Ectodermal cell (in vitro differentiated cells): ENCODE results near the gene CFAP119.

Source experiments
- H3K27ac ChIP-seq: 2 replicates; pipeline ENCODE4 v1.7.0; 2013; ENCODE audit warnings: mild to moderate bottlenecking, low read depth, low read length; ENCODE audit not compliant: insufficient read depth, poor library complexity, severe bottlenecking
- H3K27me3 ChIP-seq: 2 replicates; pipeline ENCODE4 v1.7.0; 2013; ENCODE audit warnings: mild to moderate bottlenecking, low read length; ENCODE audit not compliant: insufficient read depth, control insufficient read depth, poor library complexity, severe bottlenecking
- H3K36me3 ChIP-seq: one replicate; pipeline ENCODE4 v1.7.0; 2013; ENCODE audit warnings: low read length; ENCODE audit not compliant: control insufficient read depth, insufficient read depth
- H3K4me1 ChIP-seq: one replicate; pipeline ENCODE4 v1.7.0; 2013; ENCODE audit warnings: low read length; ENCODE audit not compliant: control insufficient read depth, insufficient read depth
- H3K4me3 ChIP-seq: 2 replicates; pipeline ENCODE4 v1.7.0; 2013; ENCODE audit warnings: low read depth, low read length, control low read depth; ENCODE audit not compliant: insufficient read depth
- H3K9me3 ChIP-seq: 2 replicates; pipeline ENCODE4 v1.7.0; 2013; ENCODE audit warnings: mild to moderate bottlenecking, low read length, moderate library complexity; ENCODE audit not compliant: control insufficient read depth
- WGBS, 2 experiments: methylation state at CpG; one replicate each; pipeline ENCODE4 v1.1.7; 2013; ENCODE audit warnings: missing lambda C conversion rate in 2 of 2; 5-methylcytosine and 5-hydroxymethylcytosine counted together

The CFAP119 gene

DNA sequence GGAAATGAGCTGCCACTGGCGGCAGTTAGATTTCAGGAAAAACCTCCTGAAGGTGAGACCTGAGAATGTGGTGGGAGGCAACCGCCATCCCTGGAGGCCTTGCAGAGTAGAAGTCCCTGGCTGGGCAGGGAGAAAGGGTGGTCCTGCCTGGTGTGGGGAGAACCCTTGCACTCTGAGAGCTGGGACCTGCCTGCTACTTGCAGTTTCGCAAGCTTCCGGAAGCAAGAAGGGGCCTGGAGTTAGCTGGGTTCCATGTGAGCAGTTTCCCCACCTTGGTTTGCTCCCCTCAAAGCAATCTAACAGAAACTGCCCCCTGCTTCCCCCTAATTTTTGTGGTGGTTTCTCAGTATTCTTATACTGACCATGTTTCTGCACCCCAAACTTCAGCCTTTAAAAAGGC is 18.7 kb upstream of the CFAP119 start:
- Histone ChIP-seq H3K4me1 (peaks cover 8% of the 10 kb centered on the region), H3K27me3 (no peaks in the 10 kb centered on the region), H3K27ac (no peak overlapping the region), H3K9me3 (no peaks in the 10 kb centered on the region), H3K4me3 (no peak overlapping the region), H3K36me3 (peaks cover 21% of the 10 kb centered on the region)
- 94 to 98% methylated on average over 4 of the region's 4 CpGs for WGBS, 2 experiments

DNA sequence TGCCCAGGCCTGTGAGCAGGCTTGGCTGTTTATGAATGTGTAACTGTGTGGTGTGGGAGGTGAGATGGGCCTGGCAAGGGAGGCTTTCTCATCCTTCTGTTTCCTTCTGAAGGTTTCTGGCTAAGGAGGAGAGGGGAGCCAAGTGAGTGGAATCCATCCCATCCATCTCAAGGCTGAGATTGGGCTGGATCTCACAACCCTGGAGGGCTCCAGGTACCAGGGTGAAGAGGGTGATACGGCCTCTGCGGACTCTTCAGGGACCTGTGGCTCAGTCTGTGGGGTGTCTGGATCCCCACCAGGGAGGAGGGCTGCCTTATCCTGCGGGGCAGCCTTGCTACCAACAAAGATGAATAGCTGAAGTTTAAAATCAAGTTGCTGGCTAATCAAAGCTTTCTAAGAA is 18.2 kb upstream of the CFAP119 start:
- Histone ChIP-seq H3K9me3 (no peaks in the 10 kb centered on the region), H3K4me1 (peaks cover 5% of the 10 kb centered on the region), H3K27me3 (no peaks in the 10 kb centered on the region), H3K4me3 (no peak overlapping the region), H3K36me3 (peaks cover 21% of the 10 kb centered on the region), H3K27ac (no peak overlapping the region)
- WGBS, 2 experiments, result 92 to 97% methylated on average over 3 of the region's 3 CpGs

DNA sequence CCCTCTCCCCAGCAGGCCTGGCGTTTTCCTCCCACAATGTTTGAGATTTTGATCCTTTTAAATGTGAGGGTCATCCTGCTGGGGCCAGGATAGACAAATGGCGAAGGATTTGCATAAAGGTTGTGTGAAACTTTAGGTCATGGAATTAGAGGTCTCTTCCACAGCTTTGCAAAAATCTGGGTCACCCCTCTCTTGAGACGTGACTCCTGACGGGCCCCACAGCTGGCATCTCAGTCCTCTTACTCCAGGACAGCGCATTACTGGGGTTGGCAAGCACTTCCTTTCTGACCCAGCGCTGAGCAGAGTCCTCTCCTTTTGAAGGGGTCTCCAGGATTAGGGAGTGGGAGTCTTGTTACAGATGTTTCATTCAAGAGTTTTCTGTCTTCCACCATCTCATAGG is 17.7 kb upstream of the CFAP119 start:
- WGBS, 2 experiments, result 93 to 97% methylated on average over 6 of the region's 6 CpGs
- no peaks in the 10 kb centered on the region for H3K9me3 ChIP-seq
- peaks cover 21% of the 10 kb centered on the region for H3K36me3 ChIP-seq
- no peak overlapping the region for H3K4me3 ChIP-seq
- H3K27ac ChIP-seq, result no peak overlapping the region
- no peaks in the 10 kb centered on the region for H3K27me3 ChIP-seq
- H3K4me1 ChIP-seq, result peaks cover 5% of the 10 kb centered on the region

DNA sequence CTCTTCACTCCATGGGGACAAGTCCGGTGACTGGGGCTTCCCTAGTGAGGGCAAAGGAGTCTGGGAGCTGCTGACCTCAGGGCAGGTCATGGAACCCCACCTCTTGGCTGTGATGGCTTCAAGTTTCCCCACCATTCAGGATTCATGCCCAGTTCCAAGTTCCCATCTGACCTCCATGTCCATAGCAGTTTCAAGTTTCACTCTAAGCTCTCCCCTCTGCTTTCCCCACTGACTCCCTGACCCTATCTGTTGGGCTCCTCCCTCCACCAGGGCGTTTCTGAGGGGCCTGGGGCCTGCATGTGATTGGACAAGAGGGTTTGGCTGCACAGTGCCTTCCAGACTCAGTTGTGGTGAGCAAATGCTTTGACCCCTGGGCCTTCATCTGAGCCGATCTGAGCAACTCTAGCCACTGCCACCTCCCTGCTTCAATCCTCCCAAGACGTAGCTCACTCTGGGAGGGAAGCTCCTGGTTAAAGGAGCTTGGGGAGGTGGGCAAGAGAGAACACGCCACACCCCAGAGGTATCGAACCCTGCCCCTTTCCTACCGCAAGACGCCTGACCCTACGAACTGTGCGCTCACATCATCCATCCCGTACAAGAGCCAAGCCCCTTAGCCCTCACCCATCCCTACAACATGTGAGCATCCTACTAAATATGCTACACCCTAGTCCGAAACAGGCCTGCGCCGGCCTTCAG is 16.8 kb upstream of the CFAP119 start:
- H3K36me3 ChIP-seq, result peaks cover 26% of the 10 kb centered on the region
- no peaks in the 10 kb centered on the region for H3K9me3 ChIP-seq
- peaks cover 5% of the 10 kb centered on the region for H3K4me1 ChIP-seq
- H3K4me3 ChIP-seq, result no peak overlapping the region
- H3K27me3 ChIP-seq, result no peaks in the 10 kb centered on the region
- WGBS, 2 experiments, result 82 to 87% methylated on average over 14 of the region's 14 CpGs
- H3K27ac ChIP-seq, result no peak overlapping the region

DNA sequence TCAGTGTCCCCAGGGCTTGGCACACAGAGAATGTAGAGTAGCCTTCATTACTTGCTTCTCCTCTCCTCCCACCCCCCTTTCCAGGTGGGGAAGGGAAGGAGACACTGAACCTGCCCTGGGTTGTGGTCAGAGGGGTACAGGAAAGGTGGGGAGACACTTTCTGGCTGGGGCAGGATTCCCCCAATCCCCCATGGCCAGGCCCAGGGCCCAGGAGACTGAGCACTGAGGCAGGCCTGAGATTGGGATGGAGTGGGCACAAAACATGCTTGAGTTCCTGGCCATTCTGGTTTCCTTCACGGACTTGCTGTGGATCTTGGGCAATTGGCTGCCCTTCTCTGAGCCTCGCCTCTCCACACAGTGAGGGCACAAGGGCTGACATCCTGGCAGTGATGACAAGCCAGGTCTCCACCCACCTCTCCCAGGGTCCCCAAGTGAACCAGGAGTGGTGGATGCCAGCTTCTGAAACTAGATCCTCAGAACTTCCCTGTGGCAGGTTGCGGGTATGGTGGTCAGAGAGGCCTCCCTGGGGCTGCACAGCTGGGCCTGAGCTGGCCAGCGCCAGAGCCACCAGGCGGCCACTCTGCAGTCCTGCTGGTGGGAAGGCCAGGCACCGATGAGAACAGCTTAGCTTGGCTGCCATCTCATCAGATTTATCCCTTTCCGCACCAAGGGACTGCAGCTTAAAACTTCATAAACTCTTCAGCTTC is 15.9 kb upstream of the CFAP119 start:
- Histone ChIP-seq H3K36me3 (peaks cover 18% of the 10 kb centered on the region), H3K27me3 (no peaks in the 10 kb centered on the region), H3K4me1 (peaks cover 5% of the 10 kb centered on the region), H3K9me3 (no peaks in the 10 kb centered on the region), H3K27ac (peak overlapping the region; percentile 50), H3K4me3 (no peak overlapping the region)
- 89 to 91% methylated on average over 7 of the region's 7 CpGs for WGBS, 2 experiments

DNA sequence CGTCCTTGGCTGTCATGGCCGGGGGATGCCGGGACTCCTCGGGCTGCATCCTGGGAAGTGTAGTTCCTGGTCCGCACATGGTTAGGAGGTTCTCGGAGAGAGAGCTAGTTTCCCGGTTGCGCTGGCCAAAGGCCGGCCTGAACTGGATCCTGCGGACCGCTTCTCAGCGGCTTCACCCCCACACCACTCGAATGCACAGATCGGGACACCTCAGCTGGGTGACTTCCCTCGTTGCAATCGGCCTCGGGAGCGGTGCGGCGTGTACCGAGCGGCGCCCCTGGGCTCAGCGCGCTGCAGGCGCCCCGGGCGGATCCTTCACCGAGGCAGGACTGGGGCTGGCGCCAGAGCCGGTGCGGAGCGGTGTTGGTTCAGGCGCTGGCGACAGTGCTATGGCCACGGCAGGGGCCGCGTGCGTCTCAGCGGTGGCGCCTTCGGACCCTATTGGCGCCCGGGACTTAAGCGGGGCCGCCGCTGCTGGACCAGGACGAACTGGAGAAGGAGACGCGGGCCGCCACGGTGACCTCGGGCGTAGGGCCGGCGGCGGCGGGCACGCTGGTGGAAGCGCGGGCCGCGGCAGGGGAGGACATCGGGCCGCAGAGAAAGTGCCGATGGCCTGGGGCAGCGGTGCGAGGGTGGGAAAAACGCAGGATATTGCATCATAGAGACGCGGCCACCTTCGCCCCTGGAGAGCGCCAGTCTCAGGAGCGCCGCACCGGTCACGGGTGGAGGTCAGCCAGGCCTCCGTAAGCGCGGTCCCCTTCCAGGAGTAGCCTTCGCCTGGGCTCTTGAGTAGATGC is 13.7 kb upstream of the CFAP119 start:
- WGBS, 2 experiments, result 0% methylated on average over 81 of the region's 81 CpGs
- Histone ChIP-seq H3K27me3 (no peaks in the 10 kb centered on the region), H3K4me3 (peak overlapping the region; percentile 59), H3K9me3 (no peaks in the 10 kb centered on the region), H3K27ac (peak overlapping the region; percentile 88), H3K36me3 (peaks cover 19% of the 10 kb centered on the region), H3K4me1 (peaks cover 5% of the 10 kb centered on the region)

DNA sequence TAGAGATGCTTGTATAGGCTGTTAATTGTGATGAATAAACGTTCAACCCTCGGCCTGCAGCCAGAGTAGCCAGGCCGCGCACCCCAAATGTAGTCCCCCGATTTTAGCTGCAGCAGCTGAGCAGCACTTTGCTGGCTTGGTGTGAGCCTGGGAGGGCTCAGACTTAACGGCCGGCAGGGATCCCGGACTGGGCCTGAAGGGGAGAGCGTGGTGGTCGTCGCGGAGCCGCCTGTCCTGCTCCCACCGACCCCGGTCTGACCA is 13.2 kb upstream of the CFAP119 start:
- Histone ChIP-seq H3K9me3 (no peaks in the 10 kb centered on the region), H3K36me3 (peaks cover 20% of the 10 kb centered on the region), H3K27me3 (no peaks in the 10 kb centered on the region), H3K4me1 (peaks cover 5% of the 10 kb centered on the region), H3K4me3 (peak overlapping the region; percentile 59), H3K27ac (peak overlapping the region; percentile 88)
- WGBS, 2 experiments, result 25 to 26% methylated on average over 15 of the region's 15 CpGs

DNA sequence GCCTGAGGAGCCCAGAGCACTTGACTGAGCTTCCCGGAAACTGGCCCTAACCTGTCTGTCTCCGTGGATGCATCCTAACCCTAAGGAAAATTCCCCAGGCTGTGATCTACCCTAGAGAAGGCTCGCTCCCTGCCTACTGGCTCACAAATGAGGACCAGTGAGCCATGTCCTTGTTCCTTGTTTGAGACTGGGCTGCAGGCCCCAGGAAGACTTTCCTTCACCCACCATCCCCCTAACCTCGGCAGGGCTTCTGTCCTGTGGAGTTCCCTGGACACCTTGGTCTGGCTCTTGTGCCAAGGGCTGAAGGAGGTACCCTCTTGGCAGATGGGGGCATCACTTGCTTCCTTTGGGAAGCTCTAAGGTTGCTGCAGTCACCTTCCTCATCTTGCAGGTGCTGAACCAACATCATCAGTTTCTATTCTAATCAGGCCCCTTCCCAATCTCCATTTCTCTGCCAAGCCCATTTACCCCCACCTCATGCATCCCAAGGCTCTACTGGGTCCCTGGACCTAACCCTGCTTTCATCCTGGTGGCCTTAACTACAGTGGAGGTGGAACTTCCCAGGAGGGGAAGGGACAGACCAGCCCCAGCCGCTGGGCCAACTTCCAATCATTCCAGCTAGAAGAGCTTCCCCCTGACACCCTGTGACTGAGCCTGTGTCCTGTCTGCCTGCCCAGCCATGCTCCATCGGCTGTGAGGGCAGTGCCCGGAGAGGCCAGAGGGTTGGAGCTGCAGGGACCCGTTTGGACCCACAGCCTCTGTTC is 12.7 kb upstream of the CFAP119 start:
- Histone ChIP-seq H3K27me3 (no peaks in the 10 kb centered on the region), H3K4me3 (peak overlapping the region; percentile 59), H3K27ac (no peak overlapping the region), H3K4me1 (peaks cover 5% of the 10 kb centered on the region), H3K9me3 (no peaks in the 10 kb centered on the region), H3K36me3 (peaks cover 23% of the 10 kb centered on the region)
- 81 to 84% methylated on average over 8 of the region's 8 CpGs for WGBS, 2 experiments

DNA sequence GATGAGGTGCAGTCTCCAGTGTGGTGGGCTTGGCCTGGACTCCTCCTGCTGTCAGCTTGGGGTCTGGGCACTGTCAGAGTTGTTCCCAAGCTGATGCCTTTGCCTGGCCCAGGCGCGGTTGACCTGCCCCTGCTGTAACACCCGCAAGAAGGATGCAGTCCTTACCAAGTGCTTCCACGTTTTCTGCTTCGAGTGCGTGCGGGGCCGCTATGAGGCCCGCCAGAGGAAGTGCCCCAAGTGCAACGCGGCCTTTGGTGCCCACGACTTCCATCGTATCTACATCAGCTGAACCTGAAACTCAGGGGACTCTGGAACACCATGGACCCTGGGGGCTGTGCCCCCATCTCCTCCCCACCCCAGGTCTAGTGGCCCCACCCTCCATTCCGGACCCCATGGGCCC is 12.0 kb upstream of the CFAP119 start:
- H3K4me1 ChIP-seq, result peaks cover 5% of the 10 kb centered on the region
- no peak overlapping the region for H3K4me3 ChIP-seq
- H3K36me3 ChIP-seq, result peaks cover 30% of the 10 kb centered on the region
- 94 to 95% methylated on average over 14 of the region's 14 CpGs for WGBS, 2 experiments
- H3K27ac ChIP-seq, result no peak overlapping the region
- H3K9me3 ChIP-seq, result no peaks in the 10 kb centered on the region
- H3K27me3 ChIP-seq, result no peaks in the 10 kb centered on the region

DNA sequence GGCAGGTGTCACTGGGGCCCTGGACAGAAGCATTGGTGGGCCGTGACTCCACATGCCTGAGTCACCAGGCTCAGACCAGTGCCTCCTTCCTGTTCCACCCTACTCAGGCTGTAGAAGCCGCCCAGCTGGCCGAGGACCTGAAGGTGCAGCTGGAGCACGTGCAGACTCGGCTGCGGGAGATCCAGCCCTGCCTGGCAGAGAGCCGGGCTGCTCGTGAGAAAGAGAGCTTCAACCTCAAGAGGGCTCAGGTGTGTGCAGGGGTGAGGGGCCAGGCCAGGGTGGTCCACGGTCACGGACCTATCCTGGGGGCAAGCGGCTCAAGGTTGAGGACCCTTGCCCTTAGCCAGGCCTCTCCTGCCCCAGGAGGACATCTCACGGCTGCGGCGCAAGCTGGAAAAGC is 9.9 kb upstream of the CFAP119 start:
- peaks cover 50% of the 10 kb centered on the region for H3K36me3 ChIP-seq
- H3K4me1 ChIP-seq, result no peaks in the 10 kb centered on the region
- H3K4me3 ChIP-seq, result no peak overlapping the region
- 94 to 98% methylated on average over 14 of the region's 14 CpGs for WGBS, 2 experiments
- H3K27ac ChIP-seq, result no peak overlapping the region
- H3K9me3 ChIP-seq, result no peaks in the 10 kb centered on the region
- H3K27me3 ChIP-seq, result no peaks in the 10 kb centered on the region
